ENCODE data around the gene UBA1. TPM values are rescaled to one million over a fixed set of nuclear protein-coding genes. Genes with fewer than 3 reads are reported as not detected.

Gene UBA1
- total and polyA plus RNA-seq, 10 of the 15 experiments (the other 5 are each of a cell fraction or from before 2014, with no cell fraction given), result 60.4 to 314 (median 216) TPM

DNA sequence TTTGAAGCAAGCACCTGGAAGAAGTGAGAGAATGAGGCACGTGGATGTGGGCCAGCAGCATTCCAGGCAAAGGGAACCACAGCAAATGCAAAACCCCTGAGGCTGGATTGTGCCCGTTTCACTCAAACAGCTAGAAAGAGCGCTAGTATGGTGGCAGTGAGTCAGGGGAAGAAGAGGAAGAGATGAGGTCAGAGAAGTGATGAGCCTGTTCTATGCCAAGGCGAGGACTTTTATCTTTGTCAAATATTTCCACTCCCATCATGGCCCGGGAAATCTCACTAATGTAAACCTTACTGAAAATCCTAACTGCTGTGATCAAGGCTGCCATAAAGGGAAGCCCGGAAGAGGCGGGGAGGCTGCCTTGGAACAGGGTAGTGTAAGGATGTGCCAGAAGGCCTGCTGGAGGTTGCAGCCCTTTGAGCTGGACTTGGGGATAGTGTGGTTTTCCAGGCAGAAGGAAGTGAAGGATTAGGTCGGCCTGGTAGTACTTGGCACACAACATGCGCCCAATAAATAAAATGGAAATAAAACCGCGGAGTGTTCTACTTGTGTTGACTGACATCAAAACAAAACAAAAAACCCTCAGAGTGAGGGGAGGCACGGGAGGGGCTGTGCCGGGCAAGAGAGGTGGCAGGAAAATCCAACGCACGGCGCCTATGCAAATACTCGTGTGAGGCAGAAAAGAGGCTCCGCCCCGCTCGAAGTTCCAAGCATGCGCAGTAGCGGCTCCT is 23.7 kb downstream of the UBA1 start (continued):
- TF ChIP-seq, protein P1, sequence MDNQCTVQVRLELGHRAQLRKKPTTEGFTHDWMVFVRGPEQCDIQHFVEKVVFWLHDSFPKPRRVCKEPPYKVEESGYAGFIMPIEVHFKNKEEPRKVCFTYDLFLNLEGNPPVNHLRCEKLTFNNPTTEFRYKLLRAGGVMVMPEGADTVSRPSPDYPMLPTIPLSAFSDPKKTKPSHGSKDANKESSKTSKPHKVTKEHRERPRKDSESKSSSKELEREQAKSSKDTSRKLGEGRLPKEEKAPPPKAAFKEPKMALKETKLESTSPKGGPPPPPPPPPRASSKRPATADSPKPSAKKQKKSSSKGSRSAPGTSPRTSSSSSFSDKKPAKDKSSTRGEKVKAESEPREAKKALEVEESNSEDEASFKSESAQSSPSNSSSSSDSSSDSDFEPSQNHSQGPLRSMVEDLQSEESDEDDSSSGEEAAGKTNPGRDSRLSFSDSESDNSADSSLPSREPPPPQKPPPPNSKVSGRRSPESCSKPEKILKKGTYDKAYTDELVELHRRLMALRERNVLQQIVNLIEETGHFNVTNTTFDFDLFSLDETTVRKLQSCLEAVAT (IDR thresholded peaks at IDR 0.05), result no peak
- TF ChIP-seq KLF5 (IDR thresholded peaks at IDR 0.05; ENCODE audit: partially characterized antibody) (no peak), RCOR1 (conservative IDR thresholded peaks at IDR 0.05; ENCODE audit: low read depth, low read length) (no peak), SMAD1 (IDR thresholded peaks at IDR 0.05; ENCODE audit: low read depth, partially characterized antibody) (no peak), STAT1 (conservative IDR thresholded peaks at IDR 0.05) (no peak), FOS (IDR thresholded peaks at IDR 0.05; ENCODE audit: borderline replicate concordance, extremely low read depth, insufficient read length) (no peak), ZBTB11 (CRISPR knock-in tag; IDR thresholded peaks at IDR 0.05) (no peak), POLR2AphosphoS5 (IDR thresholded peaks at IDR 0.05; ENCODE audit: low read length) (no peak), SREBF2 (IDR thresholded peaks at IDR 0.05; ENCODE audit: low read length) (no peak), NR2C1 (IDR thresholded peaks at IDR 0.05) (no peak), KAT2A (conservative IDR thresholded peaks at IDR 0.05; ENCODE audit: control insufficient read depth, low read depth, low read length) (no peak), POLR2AphosphoS2 (IDR thresholded peaks at IDR 0.05; ENCODE audit: low read depth, low read length) (peak; percentile 49; the same call in 1 of the 2 replicates), EED (IDR thresholded peaks at IDR 0.05; ENCODE audit: low read depth) (no peak), JUND (IDR thresholded peaks at IDR 0.05; ENCODE audit: low read depth, low read length) (no peak), EP300 (IDR thresholded peaks at IDR 0.05; ENCODE audit: borderline replicate concordance in 1 of 2, control insufficient read depth in 1 of 2, low read depth in 2 of 2, low read length in 2 of 2) (no peak), GABPA (IDR thresholded peaks at IDR 0.05; ENCODE audit: low read depth) (no peak), ZNF207 (IDR thresholded peaks at IDR 0.05; ENCODE audit: borderline replicate concordance) (peak; percentile 32; the same call in 1 of the 2 replicates), BMI1 (IDR thresholded peaks at IDR 0.05; ENCODE audit: borderline replicate concordance) (no peak), ESRRA (IDR thresholded peaks at IDR 0.05; ENCODE audit: low read length) (no peak), EGR1 (IDR thresholded peaks at IDR 0.05; ENCODE audit: borderline replicate concordance in 1 of 2, low read depth in 2 of 2, low read length in 2 of 2) (no peak), CEBPB (IDR thresholded peaks at IDR 0.05; ENCODE audit: borderline replicate concordance in 1 of 2, low read depth in 2 of 2, low read length in 2 of 2) (no peak), CREM (IDR thresholded peaks at IDR 0.05; ENCODE audit: low read depth) (no peak), SUZ12 (IDR thresholded peaks at IDR 0.05; ENCODE audit: unreplicated experiment) (no peak), WRNIP1 (IDR thresholded peaks at IDR 0.05; ENCODE audit: borderline replicate concordance, low read depth, low read length) (no peak)
- TF ChIP-seq, protein P2, sequence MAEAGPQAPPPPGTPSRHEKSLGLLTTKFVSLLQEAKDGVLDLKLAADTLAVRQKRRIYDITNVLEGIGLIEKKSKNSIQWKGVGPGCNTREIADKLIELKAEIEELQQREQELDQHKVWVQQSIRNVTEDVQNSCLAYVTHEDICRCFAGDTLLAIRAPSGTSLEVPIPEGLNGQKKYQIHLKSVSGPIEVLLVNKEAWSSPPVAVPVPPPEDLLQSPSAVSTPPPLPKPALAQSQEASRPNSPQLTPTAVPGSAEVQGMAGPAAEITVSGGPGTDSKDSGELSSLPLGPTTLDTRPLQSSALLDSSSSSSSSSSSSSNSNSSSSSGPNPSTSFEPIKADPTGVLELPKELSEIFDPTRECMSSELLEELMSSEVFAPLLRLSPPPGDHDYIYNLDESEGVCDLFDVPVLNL (IDR thresholded peaks at IDR 0.05; ENCODE audit: low read depth, low read length), result no peak

Data from GM12878 (cell line).